NB4 (cell line): Measurements from ENCODE around the gene BMP2.

Source experiments
- DNase-seq: peaks from one replicate; pipeline ENCODE4 v3.0.0; 2010; ENCODE audit warnings: low read depth
- H3K4me3 ChIP-seq: one replicate; pipeline ENCODE4 v1.5.1; 2011; ENCODE audit warnings: mild to moderate bottlenecking, low read depth, low read length, moderate library complexity
- CTCF ChIP-seq: IDR thresholded peaks from one replicate; pipeline ENCODE4 v1.5.1; 2012; ENCODE audit warnings: low read depth, low read length
- MAX ChIP-seq: IDR thresholded peaks from 2 replicates; pipeline ENCODE4 v1.6.1; 2011; ENCODE audit warnings: low read depth, low read length
- MYC ChIP-seq: IDR thresholded peaks from 2 replicates; pipeline ENCODE4 v1.6.1; 2011; ENCODE audit warnings: low read depth, low read length
- POLR2A ChIP-seq: IDR thresholded peaks from 2 replicates; pipeline ENCODE4 v1.6.1; 2011; ENCODE audit warnings: mild to moderate bottlenecking; ENCODE audit not compliant: insufficient read length; ENCODE audit errors: extremely low read depth

BMP2 gene

GRCh38 chr20:6767536-6768227, at the start of gene BMP2:
BMP2 (plus strand) TSS chr20:6767686; CDS start chr20:6770127, 2,441 bp downstream.
- H3K4me3 ChIP-seq = peak within 1 kb of the TSS; percentile 79
- DNase-seq = peak; percentile 85
- TF ChIP-seq CTCF = no peak
- TF ChIP-seq MAX = no peak
- TF ChIP-seq MYC = no peak
- TF ChIP-seq POLR2A = peak; percentile 21

- DNase-seq = no peak
- no peak overlapping the region for H3K4me3 ChIP-seq
- TF ChIP-seq POLR2A (no peak), MYC (no peak), CTCF (no peak), MAX (no peak)
Observed at GRCh38 chr20:6718662-6719368, 48.7 kb upstream of the BMP2 start.

GRCh38 chr20:6719369-6719721, 48.1 kb upstream of the BMP2 start:
- no peak for DNase-seq
- H3K4me3 ChIP-seq = no peak overlapping the region
- no peak for TF ChIP-seq POLR2A
- no peak for TF ChIP-seq MYC
- no peak for TF ChIP-seq MAX
- no peak for TF ChIP-seq CTCF

- H3K4me3 ChIP-seq = no peak overlapping the region
- DNase-seq = no peak
- TF ChIP-seq MAX = no peak
- no peak for TF ChIP-seq MYC
- TF ChIP-seq POLR2A = no peak
- TF ChIP-seq CTCF = no peak
Observed at GRCh38 chr20:6726761-6727160, 40.7 kb upstream of the BMP2 start.

- no peak for DNase-seq
- H3K4me3 ChIP-seq = no peak overlapping the region
- TF ChIP-seq CTCF = no peak
- TF ChIP-seq MYC = no peak
- no peak for TF ChIP-seq POLR2A
- TF ChIP-seq MAX = no peak
Observed at GRCh38 chr20:6730672-6731328, 36.7 kb upstream of the BMP2 start.
